ENCODE data around the gene MRPL48. TPM values are rescaled to one million over a fixed set of nuclear protein-coding genes. Genes with fewer than 3 reads are reported as not detected.

The MRPL48 gene
- total and polyA plus RNA-seq, 4 donors, result 12.6 to 34.1 (median 20.0) TPM

- WGBS, result 100% methylated on average over 1 of the region's 1 CpG
- peaks cover 0 to 6% (median 3%) of the 10 kb centered on the region in 4 donors for H3K36me3 ChIP-seq (ENCODE audit: control insufficient read depth in 4 of 4, insufficient read depth in 3 of 4, low read depth in 1 of 4, low read length in 3 of 4)
- H3K9me3 ChIP-seq (ENCODE audit: control insufficient read depth in 4 of 4, low read length in 3 of 4), result no peaks in the 10 kb centered on the region
- no peaks in the 10 kb centered on the region for H3K4me1 ChIP-seq (ENCODE audit: control insufficient read depth in 4 of 4, insufficient read depth in 4 of 4, low read length in 3 of 4)
- no peak overlapping the region for H3K4me3 ChIP-seq (ENCODE audit: low read depth in 1 of 3, low read length in 3 of 3)
- no peak overlapping the region for H3K9ac ChIP-seq (ENCODE audit: low read depth in 1 of 2, low read length in 2 of 2)
- H3K27ac ChIP-seq (ENCODE audit: low read depth in 1 of 2, low read length in 2 of 2), result no peak overlapping the region
- H3K27me3 ChIP-seq (ENCODE audit: control insufficient read depth in 4 of 4, insufficient read depth in 4 of 4, low read length in 3 of 4), result no peaks in the 10 kb centered on the region
- TF ChIP-seq RAD21 (IDR thresholded peaks at IDR 0.05) (no peak), JUND (IDR thresholded peaks at IDR 0.05) (no peak), YY1 (IDR thresholded peaks at IDR 0.05) (no peak), FOXA1 (IDR thresholded peaks at IDR 0.05) (no peak), NR2F2 (IDR thresholded peaks at IDR 0.05) (no peak), HNF4G (IDR thresholded peaks at IDR 0.05) (no peak), MAX (IDR thresholded peaks at IDR 0.05) (no peak), ATF3 (IDR thresholded peaks at IDR 0.05) (no peak), CTCF (IDR thresholded peaks at IDR 0.05; ENCODE audit: low read depth, low read length, missing input control) (no peak), ZBTB33 (IDR thresholded peaks at IDR 0.05) (no peak), TAF1 (conservative IDR thresholded peaks at IDR 0.05) (no peak), FOXA2 (IDR thresholded peaks at IDR 0.05) (no peak)
- no peak for DNase-seq (ENCODE audit: low spot score)
These were observed 67.0 kb downstream of the MRPL48 start for GRCh38 chr11:73854680-73855079.

- Histone ChIP-seq H3K4me1 (ENCODE audit: control insufficient read depth in 4 of 4, insufficient read depth in 4 of 4, low read length in 3 of 4) (no peaks in the 10 kb centered on the region), H3K9ac (ENCODE audit: low read depth in 1 of 2, low read length in 2 of 2) (no peak overlapping the region), H3K4me3 (ENCODE audit: low read depth in 1 of 3, low read length in 3 of 3) (no peak overlapping the region), H3K27ac (ENCODE audit: low read depth in 1 of 2, low read length in 2 of 2) (no peak overlapping the region), H3K36me3 (ENCODE audit: control insufficient read depth in 4 of 4, insufficient read depth in 3 of 4, low read depth in 1 of 4, low read length in 3 of 4) (peaks cover 2 to 8% (median 5%) of the 10 kb centered on the region in 4 donors), H3K9me3 (ENCODE audit: control insufficient read depth in 4 of 4, low read length in 3 of 4) (no peaks in the 10 kb centered on the region), H3K27me3 (ENCODE audit: control insufficient read depth in 4 of 4, insufficient read depth in 4 of 4, low read length in 3 of 4) (no peaks in the 10 kb centered on the region)
- 94% methylated on average over 1 of the region's 1 CpG for WGBS
- TF ChIP-seq ZBTB33 (IDR thresholded peaks at IDR 0.05), result no peak
- TF ChIP-seq ATF3 (IDR thresholded peaks at IDR 0.05), result no peak
- no peak for TF ChIP-seq NR2F2 (IDR thresholded peaks at IDR 0.05)
- TF ChIP-seq TAF1 (conservative IDR thresholded peaks at IDR 0.05), result no peak
- no peak for TF ChIP-seq HNF4A (conservative IDR thresholded peaks at IDR 0.05)
- TF ChIP-seq HNF4G (IDR thresholded peaks at IDR 0.05), result no peak
- no peak for TF ChIP-seq MAX (IDR thresholded peaks at IDR 0.05)
- no peak for TF ChIP-seq RXRA (IDR thresholded peaks at IDR 0.05)
- TF ChIP-seq FOXA2 (IDR thresholded peaks at IDR 0.05), result no peak
- no peak for TF ChIP-seq FOXA1 (IDR thresholded peaks at IDR 0.05)
- no peak for TF ChIP-seq REST (IDR thresholded peaks at IDR 0.05)
- TF ChIP-seq YY1 (IDR thresholded peaks at IDR 0.05), result no peak
- no peak for DNase-seq (ENCODE audit: low spot score)
These were observed 68.4 kb downstream of the MRPL48 start for GRCh38 chr11:73856031-73856567.
